D721Med (cell line): ENCODE measurements around the gene FMOD.

ENCODE experiments used
- DNase-seq: peaks from one replicate; pipeline ENCODE4 v3.0.0; 2011; ENCODE audit warnings: low spot score; ENCODE audit not compliant: insufficient read length
- FAIRE-seq: peaks from 2 replicates; lab custom pipeline; 2011; peaks lifted over from hg19 to GRCh38; lab: Jason Lieb, UNC
- CTCF ChIP-seq: IDR thresholded peaks from 2 replicates; pipeline ENCODE4 v1.5.1; 2012; ENCODE audit warnings: mild to moderate bottlenecking, control low read depth; ENCODE audit not compliant: insufficient read depth; ENCODE audit errors: missing control alignments

Gene FMOD

DNA sequence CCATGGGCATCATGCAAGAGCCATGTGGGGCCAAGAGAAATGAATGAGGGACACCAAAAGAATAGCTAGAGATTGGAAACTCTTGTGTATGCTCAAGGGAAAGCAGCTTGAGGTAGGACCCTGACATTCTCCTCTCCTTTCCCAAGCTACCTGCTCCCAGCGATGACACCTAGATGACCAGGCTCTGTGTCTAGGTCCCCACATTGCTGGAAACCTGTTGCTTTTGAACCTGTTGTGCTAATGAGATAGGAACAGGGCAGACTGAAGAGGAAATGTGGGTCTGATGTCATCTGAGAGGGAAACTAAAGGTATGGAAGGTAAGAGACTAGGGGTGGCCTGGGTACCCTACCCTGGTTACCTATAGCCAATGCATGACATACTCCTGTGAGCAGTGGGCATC lies 1.8 kb downstream of the FMOD start:
- no peak for FAIRE-seq
- TF ChIP-seq CTCF = no peak
- no peak for DNase-seq

- no peak for FAIRE-seq
- no peak for TF ChIP-seq CTCF
- DNase-seq = no peak
Observed at GRCh38 chr1:203346769-203347102, 4.2 kb downstream of the FMOD start.

DNA sequence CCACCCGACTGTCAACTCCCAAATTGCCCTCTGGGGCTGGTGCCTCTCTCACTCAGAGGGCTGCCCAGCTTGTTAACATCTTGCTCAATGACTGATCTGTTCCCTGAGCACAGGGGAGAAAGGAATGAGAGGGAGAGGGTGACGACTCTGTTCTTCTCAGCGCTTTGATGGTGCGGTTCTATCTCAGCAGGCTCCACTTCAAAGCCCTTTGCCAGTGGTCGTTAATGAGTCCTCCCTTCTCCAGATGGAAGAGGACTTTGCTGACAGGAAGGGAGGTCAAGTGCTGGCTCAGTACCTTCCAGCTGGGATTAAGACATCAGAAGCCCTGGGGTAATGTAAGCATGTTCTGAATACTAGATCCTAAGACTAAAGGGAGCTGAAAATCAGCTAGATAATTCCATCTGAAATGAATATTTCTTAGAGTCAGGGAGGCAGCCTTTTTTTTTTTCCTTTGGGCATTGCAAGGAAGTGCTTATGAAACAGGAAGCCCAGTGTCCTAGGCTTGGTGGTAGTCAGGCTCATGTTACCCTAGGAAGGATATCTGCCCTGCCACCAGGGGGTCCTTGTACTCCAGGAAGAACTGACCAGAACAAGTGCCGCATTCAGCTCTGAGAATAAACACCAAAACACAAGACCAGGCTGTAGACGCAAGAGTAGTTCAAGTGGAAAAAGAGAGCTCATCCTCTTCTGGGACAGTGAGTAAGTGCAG lies 4.7 kb downstream of the FMOD start:
- FAIRE-seq (no peak), DNase-seq (no peak)
- TF ChIP-seq CTCF = no peak

GRCh38 chr1:203343956-203344754 lies 6.8 kb downstream of the FMOD start:
- DNase-seq = no peak
- FAIRE-seq = no peak

GRCh38 chr1:203342192-203342940 lies 8.6 kb downstream of the FMOD start:
- DNase-seq (peak; percentile 92), FAIRE-seq (peak; percentile 83)
- peak; percentile 81 for TF ChIP-seq CTCF

More at GRCh38 chr1:203343956-203344754, 6.8 kb downstream of the FMOD start:
- TF ChIP-seq CTCF = no peak

- FAIRE-seq (peak; percentile 92), DNase-seq (peak; percentile 91)
- TF ChIP-seq CTCF = peak; percentile 99
Observed at GRCh38 chr1:203340112-203340790, 10.7 kb downstream of the FMOD start.
